HG02970 (cell line): ENCODE measurements around the gene PRKCSH.

Source experiments
- ATAC-seq: cut with Tn5 transposase; IDR thresholded peaks from one replicate; pipeline ENCODE4 v1.9.1; 2021; ENCODE audit warnings: mild to moderate bottlenecking, moderate library complexity, moderate number of reproducible peaks; ENCODE audit not compliant: unreplicated experiment, low FRiP score

The PRKCSH gene

DNA sequence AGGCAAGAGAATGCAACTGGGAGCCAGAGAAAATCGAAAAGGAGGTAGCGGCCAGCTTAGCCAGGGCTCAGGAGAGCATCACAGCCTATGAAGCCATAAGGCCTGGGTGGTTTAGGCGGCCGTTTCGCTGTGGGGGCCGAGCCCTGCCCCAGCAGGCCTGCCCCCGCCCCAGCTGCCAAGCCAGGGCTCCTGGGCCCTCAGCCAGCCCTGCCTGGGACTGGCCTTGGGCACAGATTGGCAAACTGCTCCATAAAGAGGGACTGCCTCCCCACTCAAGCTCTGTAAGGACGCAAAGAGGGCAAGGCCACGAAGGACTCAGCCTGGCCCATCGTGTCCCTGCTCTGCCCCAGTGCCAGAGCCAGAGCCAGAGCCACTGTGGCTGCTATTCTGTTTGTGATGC lies 60.0 kb downstream of the PRKCSH start:
- no peak for ATAC-seq

DNA sequence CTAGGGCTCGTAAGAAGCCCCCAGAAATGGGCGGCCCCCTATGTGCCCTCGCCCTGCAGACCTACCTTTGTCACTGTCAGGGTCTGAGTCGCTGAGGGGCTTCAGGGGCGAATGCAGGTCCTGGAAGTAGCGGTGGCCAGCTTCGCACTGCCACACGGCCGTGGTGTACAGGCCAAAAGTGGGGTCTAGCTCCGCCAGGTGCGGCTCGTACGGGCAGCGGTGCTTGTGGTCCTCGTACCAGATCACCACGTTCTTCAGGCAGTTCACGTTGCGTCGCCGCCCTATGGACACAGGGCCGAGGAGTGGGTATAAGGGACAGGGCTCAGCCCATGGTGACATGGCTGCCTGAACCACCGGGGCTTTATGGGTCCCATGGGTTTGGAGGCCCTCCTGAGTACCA lies 60.5 kb downstream of the PRKCSH start:
- ATAC-seq, result no peak

DNA sequence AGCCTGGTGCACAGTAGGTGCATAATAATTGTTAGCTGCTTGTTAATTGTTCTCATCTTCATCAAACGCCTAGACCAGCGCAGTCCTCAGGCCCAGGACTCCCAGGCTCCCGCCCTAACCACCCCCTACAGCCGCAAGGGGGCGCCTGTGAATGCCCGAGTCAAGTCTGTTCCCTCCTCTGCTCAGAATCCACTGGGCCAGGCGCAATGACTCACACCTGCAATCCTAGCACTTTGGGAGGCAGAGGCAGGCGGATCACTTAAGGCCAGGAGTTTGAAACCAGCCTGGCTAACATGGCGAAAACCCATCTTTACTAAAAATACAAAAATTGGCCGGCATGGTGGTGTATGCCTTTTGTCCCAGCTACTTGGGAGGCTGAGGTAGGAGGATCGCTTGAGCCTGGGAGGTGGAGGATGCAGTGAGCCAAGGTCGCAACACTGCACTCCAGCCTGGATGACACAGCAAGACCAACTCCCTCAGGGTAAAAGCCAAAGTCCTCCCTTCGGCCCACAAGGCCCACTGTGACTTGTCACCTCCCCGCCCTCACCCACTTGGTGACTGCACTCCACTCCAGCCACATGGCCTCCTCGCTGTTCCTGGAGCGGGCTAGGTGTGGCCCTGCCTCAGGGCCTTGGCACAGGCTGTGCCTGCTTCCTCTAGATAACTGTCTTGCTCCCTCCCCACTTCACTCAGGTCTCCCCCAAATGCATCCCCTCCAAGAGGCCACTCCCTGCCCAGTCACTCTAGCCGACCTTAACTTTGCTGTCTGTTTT lies 61.1 kb downstream of the PRKCSH start:
- no peak for ATAC-seq

DNA sequence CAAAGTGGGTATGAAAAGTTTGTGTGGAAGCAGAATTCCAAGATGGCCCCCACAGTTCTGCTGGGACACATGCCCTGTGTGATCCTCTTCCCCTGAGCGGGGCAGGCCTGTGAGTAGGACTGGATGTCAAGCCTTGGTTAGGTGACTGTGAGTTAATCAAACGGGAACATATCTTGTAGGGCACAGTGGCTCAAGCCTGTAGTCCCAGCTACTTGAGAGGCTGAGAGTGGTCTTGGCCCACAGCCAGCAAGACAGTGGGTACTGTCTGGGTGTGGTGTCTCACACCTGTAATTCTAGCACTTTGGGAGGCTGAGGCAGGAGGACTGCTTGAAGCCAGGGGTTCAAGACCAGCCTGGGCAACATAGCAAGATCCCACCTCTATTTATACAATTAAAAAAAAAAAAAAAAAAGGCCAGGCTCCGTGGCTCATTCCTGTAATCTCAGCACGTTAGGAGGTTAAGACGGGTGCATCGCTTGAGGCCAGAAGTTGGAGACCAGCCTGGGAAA lies 63.8 kb downstream of the PRKCSH start:
- no peak for ATAC-seq

DNA sequence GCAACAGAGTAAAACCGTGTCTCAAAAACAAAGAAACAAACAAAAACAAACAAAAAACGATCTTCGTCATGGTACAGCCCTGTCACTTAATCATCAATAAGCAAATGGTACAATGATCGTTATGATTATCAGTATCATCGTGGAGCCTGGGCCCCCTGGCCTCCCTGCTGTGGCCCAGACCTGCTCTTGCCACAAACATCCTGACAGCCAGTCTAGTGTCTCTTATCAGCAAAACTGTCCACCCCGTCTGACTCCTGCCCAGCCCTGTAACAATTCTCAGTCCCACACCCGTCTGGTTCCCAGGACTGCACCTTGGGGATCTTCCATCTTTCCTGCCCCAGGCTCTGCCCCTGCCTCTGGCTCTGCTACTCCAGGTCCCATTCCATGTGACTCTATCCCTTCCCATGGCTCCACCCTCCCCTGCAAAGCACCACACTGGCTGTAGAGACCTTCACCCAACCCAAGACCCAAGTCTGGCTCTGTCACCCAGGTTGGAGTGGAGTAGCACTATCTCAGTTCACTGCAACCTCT lies 64.5 kb downstream of the PRKCSH start:
- ATAC-seq, result no peak
